ENCODE data around the gene LLGL2. TPM values are rescaled to one million over a fixed set of nuclear protein-coding genes. Genes with fewer than 3 reads are reported as not detected.
"Not testable (repeated sequence)": the region's sequence is repeated elsewhere in the genome, so short reads cannot be mapped to it uniquely, and the experiment has no call there.

Gene LLGL2
- total RNA-seq, 4 donors from 2014 or later: 6.1 to 12.3 (median 9.1) TPM

DNA sequence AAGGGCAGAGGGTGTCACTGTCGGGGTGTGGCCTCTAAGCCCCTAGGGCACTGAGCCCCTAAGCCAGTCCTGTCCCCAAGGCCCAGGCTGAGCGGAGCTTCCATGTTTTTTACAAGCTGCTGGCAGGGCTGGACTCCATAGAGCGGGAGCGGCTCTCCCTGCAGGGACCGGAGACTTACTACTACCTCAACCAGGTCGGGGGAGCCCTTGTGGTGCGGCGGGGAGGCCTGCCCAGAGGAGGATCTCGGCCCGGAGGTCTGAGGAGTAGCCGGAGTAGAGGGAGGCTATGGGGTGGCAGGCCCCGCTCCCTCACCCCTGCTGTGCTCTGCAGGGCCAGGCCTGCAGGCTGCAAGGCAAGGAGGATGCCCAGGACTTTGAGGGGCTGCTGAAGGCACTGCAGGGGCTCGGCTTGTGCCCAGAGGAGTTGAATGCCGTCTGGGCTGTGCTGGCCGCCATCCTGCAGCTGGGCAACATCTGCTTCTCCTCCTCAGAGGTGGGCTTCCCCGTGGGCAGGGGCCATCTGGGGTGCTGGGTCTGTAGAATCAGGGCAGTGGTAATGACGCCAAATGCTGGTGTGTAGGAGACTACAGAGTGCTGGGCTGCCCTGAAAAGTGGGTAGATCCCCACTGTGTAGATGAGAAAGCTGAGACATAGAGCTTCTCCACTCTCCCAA is 67.0 kb downstream of the LLGL2 start:
- H3K4me1 ChIP-seq: peaks cover 9 to 32% (median 29%) of the 10 kb centered on the region in 4 donors

DNA sequence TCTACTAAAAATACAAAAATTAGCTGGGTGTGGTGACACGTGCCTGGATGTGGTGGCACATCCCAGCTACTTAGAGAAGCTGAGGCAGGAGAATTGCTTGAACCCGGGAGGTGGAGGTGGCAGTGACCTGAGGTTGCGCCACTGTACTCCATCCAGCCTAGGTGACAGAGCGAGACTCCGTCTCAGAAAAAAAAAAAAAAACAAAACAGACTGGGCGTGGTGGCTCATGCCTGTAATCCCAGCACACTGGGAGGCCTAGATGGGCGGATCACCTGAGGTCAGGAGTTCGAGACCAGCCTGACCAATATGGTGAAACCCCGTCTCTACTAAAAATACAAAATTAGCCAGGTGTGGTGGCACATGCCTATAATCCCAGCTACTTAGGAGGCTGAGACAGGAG is 67.9 kb downstream of the LLGL2 start:
- H3K27me3 ChIP-seq; H3K9me3 ChIP-seq; H3K4me3 ChIP-seq; H3K27ac ChIP-seq (replicated peaks in 1 of 4); DNase-seq (ENCODE audit: extremely low spot score): not testable (repeated sequence)
- WGBS: 95% methylated on average over 9 of the region's 9 CpGs
- intact Hi-C loops (cut with DNase I): loop anchor here (5.0 kb wide), 1 partner anchor 76 kb away; the partner anchor contains the start of genes CASKIN2 and TSEN54
- Histone ChIP-seq H3K4me1 (peaks cover 7 to 22% (median 20%) of the 10 kb centered on the region in 4 donors), H3K36me3 (peaks cover 0 to 11% (median 4%) of the 10 kb centered on the region in 4 donors)

More for the DNA sequence above, 67.0 kb downstream of the LLGL2 start:
- Histone ChIP-seq H3K27ac (replicated peaks in 1 of 4) (no peak overlapping the region), H3K9me3 (no peaks in the 10 kb centered on the region), H3K27me3 (peaks cover 0 to 10% (median 5%) of the 10 kb centered on the region in 4 donors), H3K4me3 (no peak overlapping the region), H3K36me3 (peaks cover 0 to 11% (median 4%) of the 10 kb centered on the region in 4 donors)
- TF ChIP-seq EP300 (IDR thresholded peaks at IDR 0.05) (no peak), POLR2AphosphoS5 (IDR thresholded peaks at IDR 0.05) (no peak), POLR2A (IDR thresholded peaks at IDR 0.05; ENCODE audit: low read depth) (no peak)
- TF ChIP-seq, protein P1, sequence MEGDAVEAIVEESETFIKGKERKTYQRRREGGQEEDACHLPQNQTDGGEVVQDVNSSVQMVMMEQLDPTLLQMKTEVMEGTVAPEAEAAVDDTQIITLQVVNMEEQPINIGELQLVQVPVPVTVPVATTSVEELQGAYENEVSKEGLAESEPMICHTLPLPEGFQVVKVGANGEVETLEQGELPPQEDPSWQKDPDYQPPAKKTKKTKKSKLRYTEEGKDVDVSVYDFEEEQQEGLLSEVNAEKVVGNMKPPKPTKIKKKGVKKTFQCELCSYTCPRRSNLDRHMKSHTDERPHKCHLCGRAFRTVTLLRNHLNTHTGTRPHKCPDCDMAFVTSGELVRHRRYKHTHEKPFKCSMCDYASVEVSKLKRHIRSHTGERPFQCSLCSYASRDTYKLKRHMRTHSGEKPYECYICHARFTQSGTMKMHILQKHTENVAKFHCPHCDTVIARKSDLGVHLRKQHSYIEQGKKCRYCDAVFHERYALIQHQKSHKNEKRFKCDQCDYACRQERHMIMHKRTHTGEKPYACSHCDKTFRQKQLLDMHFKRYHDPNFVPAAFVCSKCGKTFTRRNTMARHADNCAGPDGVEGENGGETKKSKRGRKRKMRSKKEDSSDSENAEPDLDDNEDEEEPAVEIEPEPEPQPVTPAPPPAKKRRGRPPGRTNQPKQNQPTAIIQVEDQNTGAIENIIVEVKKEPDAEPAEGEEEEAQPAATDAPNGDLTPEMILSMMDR (IDR thresholded peaks at IDR 0.05): no peak
- WGBS: 79% methylated on average over 6 of the region's 17 CpGs
- intact Hi-C loops (cut with DNase I): loop anchor here (5.0 kb wide), 1 partner anchor 75 kb away; the partner anchor contains the start of genes CASKIN2 and TSEN54
- DNase-seq (ENCODE audit: extremely low spot score): no peak

DNA sequence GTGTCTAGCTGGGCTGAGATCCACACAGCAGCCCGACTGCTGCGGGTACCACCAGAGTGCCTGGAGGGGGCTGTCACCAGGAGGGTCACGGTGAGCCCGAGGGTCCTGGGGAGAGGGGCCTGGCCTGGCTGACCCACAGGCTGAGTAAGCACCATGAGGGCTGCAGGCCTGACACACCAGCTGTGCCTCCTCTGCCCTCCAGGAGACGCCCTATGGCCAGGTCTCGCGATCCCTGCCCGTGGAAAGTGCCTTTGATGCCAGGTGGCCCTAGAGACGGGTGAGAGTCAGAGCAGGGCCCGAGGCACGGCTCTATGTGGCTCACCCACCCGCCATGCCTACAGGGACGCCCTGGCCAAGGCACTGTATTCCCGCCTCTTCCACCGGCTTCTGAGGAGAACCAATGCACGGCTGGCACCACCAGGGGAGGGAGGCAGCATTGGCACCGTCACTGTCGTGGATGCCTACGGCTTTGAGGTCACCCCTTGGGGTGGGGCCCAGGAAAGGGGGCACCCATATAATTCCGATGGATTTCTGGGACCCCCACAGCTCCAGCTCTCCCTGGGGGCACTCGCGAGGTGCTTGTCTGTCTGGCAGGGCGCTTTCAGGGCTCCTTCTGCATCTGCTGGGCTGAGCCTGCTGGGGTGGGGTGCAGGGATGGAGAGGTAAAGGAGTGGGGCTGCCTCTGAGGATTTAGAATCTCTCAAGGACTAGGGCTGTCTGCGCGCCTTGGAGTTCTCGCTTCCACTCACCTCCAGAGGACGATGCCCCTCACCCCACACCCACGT is 69.2 kb downstream of the LLGL2 start:
- TF ChIP-seq EP300 (IDR thresholded peaks at IDR 0.05): no peak
- no peak for TF ChIP-seq POLR2A (IDR thresholded peaks at IDR 0.05; ENCODE audit: low read depth)
- TF ChIP-seq, protein P1 (IDR thresholded peaks at IDR 0.05): no peak
- TF ChIP-seq POLR2AphosphoS5 (IDR thresholded peaks at IDR 0.05): no peak

DNA sequence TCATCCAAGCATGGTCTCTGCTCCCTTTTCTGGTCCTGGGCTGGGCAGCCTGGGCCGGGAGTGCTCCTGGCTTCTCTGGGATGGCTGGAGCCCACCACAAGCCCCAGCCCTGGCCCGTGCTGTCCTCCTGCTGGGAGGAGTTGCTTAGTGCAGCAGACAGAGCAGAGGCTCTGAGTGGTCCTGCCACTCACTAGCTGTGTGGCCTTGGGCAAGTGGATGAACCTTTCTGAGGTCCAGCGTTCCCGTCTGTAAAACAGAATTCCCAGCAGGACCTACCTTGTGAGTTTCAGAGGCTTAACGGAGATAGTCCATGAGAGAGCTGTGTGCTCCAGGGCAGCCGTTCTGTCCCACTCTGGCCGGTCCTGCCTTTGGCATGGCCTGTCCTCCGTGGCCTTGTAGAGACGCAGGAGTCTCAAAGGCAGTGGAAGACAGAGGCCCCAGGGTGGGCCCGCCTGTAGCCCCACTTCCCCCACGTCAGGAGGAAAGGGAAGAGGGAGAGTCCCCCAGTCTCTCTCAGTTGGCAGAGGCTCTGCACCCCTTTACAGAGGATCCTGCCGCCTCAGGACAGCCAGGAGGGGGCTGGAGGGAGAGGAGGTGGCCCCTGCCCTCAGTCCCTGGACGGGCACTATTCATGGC is 69.9 kb downstream of the LLGL2 start:
- 51% methylated on average over 3 of the region's 13 CpGs for WGBS
- no peaks in the 10 kb centered on the region for H3K9me3 ChIP-seq
- no peak overlapping the region for H3K27ac ChIP-seq (replicated peaks in 1 of 4)
- no peak overlapping the region for H3K4me3 ChIP-seq
- intact Hi-C loops (cut with DNase I): no loop called here
- peaks cover 0 to 6% (median 2%) of the 10 kb centered on the region in 4 donors for H3K4me1 ChIP-seq
- TF ChIP-seq POLR2AphosphoS5 (IDR thresholded peaks at IDR 0.05) (no peak), EP300 (IDR thresholded peaks at IDR 0.05) (no peak), POLR2A (IDR thresholded peaks at IDR 0.05; ENCODE audit: low read depth) (no peak)
- TF ChIP-seq, protein P1 (IDR thresholded peaks at IDR 0.05): no peak
- no peaks in the 10 kb centered on the region for H3K27me3 ChIP-seq
- DNase-seq (ENCODE audit: extremely low spot score): no peak
- H3K36me3 ChIP-seq: peaks cover 0 to 11% (median 4%) of the 10 kb centered on the region in 4 donors

More for the DNA sequence above, 69.2 kb downstream of the LLGL2 start:
- intact Hi-C loops (cut with DNase I): loop anchor here (5.0 kb wide), 1 partner anchor 77 kb away; the partner anchor contains the start of genes CASKIN2 and TSEN54
- WGBS: 78% methylated on average over 14 of the region's 28 CpGs
- H3K36me3 ChIP-seq: peaks cover 0 to 11% (median 4%) of the 10 kb centered on the region in 4 donors
- H3K27me3 ChIP-seq: no peaks in the 10 kb centered on the region
- DNase-seq (ENCODE audit: extremely low spot score): no peak
- H3K9me3 ChIP-seq: no peaks in the 10 kb centered on the region
- no peak overlapping the region for H3K4me3 ChIP-seq
- H3K27ac ChIP-seq (replicated peaks in 1 of 4): no peak overlapping the region
- H3K4me1 ChIP-seq: peaks cover 4 to 13% (median 9%) of the 10 kb centered on the region in 4 donors
